ENCODE results near the gene DPF3. TPM values are rescaled to one million over a fixed set of nuclear protein-coding genes. Genes with fewer than 3 reads are reported as not detected.
"Not testable (repeated sequence)": the region's sequence is repeated elsewhere in the genome, so short reads cannot be mapped to it uniquely, and the experiment has no call there.

The DPF3 gene
- total RNA-seq, 1 donor from 2014 or later: 0.99 TPM

DNA sequence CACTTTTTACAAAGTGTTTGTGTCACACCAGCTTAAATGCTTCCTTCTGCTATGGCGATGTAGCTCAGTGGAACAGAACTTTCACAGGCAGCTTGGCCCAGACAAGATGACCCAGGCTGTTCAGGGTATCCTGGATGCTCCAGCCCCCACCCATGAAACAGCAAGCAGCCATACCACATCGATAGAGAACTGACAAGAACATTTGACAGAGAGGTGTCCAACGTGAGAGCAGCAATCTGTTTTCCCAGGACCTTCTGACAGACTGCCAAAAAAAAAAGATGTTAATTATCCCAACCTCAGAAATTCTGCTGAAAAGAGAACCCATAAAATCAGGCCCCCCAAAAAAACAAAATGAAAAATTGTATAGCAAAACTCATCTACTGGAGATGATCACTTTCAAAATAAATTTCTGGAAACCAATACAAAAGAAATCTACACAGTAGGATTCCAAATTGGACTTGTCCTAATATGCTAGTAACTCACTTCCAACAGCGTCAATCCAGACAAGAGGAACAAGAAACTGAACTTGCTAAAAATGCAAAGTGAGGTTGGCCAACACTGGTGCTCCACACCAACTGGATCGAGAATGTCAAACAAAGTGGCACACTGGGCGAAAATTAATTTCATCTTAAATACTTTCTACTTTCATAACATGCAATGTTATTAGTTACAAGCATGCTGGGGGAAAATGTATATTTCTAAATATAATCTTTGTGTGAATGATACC lies 118.8 kb downstream of the DPF3 start:
- no peak for DNase-seq (ENCODE audit: low read depth in 2 of 2)

DNA sequence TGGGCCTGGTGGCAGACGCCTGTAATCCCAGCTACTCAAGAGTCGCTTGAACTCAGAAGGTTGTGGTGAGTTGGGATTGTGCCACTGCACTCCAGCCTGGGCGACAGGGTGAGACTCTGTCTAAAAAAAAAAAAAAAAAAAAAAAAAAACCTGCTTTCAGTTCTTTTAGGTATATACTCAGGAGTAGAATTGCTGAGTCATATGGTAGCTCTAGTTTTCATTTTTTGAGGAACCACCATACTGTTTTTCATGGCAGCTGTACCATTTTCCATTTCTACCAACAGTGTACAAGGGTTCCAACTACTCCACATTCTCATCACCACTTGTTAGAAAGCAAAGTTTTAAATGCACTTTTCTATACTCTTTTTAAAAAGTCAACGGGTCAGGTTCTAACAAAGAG lies 119.8 kb downstream of the DPF3 start:
- DNase-seq (ENCODE audit: low read depth in 2 of 2): no peak

DNA sequence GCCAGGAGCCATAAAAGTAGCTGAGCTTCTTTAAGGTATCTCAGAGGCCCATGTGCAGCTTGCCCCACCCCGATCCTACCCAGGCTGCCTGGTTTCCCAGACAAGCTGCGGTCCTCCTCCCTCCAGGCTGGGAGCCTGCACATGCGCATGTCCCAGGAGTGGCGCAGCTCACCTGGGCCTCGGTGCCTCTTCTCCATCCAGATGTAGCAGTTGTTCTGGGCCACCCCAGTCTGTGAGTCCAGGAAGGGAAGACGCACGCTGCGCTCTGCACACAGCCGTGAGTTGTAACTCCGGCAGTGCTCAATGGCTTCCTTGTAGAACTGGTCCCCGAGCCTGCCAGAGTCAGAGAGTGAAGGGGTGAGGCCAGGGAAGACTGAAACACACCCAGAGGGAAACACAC lies 122.3 kb downstream of the DPF3 start:
- DNase-seq (ENCODE audit: low read depth in 2 of 2): no peak

DNA sequence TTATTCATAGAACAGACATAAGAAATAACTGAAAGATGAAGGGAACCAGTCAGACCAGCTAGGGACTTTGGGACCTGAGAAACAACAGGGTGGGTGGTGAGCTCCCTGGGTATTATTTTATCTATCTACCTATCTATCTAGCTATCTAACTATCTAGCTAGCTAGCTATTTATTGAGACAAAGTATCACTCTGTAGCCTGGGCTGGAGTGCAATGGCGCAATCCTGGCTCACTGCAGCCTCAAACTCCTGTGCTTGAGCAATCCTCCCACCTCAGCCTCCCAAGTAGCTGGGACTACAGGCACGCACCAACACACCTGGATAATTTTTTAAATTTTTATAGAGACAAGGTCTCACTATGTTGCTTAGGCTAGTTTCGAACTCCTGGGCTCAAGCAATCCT lies 127.6 kb downstream of the DPF3 start:
- no peak for DNase-seq (ENCODE audit: low read depth in 2 of 2)

DNA sequence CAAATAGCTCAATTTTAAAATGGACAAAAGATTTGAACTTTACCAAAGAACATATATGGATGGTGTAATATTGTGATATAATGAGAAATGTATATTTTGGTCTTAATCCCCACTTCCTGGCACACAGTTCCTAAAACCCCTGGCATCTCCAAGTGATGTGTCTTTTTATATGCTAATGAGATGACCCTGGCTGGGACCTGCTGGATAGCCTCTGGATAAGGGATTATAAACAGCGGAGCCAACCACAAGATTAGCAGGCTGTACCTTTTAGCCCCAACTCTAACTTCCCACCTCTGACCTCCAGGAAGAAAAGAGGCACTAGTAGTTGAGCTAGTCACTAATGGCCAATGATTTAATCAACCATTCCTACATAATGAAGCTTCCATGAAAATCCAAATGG lies 130.0 kb downstream of the DPF3 start:
- no peak for DNase-seq (ENCODE audit: low read depth in 2 of 2)

DNA sequence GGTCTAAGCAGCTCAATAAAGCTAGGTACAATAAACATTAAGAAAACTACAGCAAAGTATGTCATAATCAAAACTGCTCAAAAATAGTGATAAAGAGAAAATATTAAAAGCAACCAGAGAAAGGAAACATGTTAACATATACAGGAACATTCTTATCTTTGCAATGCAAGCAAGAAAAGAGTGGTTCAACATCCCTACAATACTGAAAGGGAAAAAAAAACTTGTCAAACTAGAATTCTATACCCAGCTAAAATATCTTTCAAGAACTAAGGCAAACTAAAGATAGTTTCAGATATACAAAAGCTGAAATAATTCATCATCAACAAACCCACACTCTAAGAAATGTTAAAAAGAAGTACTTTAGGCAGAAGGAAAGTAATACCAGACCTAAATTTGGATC lies 134.2 kb downstream of the DPF3 start:
- DNase-seq (ENCODE audit: low read depth in 2 of 2): no peak

DNA sequence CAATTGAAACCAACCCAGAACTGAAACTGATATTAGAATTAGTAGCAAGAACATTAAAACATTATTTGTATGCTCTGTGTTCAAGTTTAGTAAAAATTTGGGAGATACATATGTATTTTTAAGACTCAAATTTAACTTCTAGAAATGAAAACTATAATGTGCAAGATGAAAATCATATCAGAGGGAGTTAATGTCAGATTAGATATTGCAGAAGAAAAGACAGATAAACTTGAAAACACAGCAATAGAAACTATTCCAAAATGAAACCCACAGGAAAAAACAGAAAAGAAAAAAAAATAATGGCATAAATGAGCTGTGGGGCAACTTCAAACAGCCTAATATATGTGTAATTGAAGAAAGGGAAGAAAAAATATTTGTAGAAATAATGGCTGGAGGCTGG lies 134.9 kb downstream of the DPF3 start:
- no peak for DNase-seq (ENCODE audit: low read depth in 2 of 2)

DNA sequence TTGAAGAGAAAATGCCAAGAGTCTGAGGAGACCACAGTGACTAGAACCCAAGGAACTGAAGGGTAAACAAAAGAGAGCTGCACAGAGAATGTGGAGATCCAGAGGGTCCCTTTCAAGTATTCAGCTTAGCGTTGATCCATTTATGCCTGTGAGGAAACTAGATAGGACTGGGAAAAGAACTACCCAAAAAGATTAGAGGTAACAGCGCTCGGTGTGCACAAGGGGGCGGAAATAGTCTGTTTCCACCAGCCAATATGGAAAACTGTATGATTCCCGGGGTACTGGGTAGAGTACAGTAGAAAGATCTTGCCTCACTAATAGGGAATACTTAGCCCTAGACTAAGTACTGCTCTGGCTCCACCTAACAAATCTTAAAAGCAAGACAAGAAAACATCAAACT lies 135.5 kb downstream of the DPF3 start:
- no peak for DNase-seq (ENCODE audit: low read depth in 2 of 2)

DNA sequence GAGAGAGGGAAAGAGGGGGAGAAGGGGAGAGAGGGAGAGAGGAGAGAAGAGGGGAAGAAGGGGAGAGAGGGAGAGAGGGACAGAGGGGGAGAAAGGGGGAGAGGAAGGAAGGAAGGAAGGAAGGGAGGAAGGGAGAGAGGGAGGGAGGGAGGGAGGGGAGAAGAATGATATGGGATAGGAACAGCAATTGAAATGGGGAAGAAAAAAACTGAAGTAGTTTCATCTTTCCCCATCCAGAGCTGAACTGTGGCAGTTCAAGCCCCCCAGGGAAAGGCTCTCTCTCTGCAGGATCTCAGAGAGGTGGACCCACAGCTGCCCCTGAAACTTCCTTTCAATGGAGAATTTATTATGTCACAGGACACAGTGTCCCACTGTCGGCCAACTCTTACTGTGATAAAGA lies 136.9 kb downstream of the DPF3 start:
- DNase-seq (ENCODE audit: low read depth in 2 of 2): no peak

DNA sequence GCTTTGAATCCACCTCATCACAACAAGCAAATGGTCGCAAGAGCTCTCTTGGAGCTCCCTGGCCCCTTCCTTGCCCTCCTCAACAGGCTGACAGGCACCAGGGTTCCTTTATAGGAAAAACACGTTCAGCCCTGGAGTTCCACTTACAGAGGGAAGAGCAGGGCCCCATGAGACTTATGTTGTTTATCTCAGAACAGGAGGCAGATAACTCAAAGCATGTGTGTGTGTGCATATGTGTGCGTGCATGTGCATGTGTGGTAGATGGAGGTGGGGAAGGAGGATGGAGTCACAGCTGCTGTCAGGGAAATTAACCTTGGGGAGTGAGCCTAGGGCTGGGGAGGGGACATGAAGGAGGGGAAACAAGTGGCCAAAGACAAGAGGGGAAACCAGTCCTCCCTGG lies 138.1 kb downstream of the DPF3 start:
- no peak for DNase-seq (ENCODE audit: low read depth in 2 of 2)

DNA sequence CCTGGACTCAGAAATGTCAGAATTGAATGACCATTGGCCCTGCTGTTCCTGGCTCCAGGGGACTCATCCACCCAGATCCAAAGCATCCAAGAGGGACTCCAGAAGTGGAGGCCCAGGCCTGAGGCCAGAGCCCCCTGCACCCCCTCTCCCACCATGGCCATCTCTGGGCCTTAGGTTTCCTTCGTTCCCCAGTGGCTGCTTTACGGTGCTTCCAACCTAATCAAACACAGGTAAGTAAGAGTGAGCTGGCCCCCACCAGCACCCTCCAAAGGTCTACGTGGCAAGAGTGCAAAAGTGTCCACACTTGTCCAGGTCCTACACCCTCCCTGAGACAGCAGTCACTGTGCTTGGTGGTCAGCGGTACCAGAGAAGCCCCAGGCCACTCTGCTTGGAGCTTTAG lies 139.0 kb downstream of the DPF3 start:
- DNase-seq (ENCODE audit: low read depth in 2 of 2): no peak

DNA sequence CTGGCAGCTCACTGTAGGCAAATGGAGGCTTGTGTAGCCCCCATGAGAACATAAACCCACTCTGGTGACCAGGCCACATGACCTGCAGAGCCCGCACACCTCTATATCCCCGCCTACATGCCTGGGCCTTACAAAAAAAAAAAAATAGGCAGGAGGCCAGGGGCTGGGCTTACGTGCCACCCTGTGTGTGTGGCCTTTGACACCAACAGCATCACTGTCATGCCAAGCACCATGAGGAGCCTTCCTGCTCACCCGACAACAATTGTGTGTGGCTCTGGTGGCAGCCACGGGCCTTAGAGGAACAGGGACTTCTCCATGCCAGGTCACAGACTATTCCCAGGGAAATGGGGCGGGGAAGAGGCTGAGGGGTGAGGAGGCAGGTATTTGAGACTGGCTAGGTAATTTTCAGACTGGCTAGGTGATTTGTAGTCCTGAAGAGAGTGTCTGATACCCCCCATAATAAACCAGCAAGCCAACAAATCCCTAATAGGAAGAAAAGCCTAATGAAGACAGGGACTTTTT lies 140.0 kb downstream of the DPF3 start:
- no peak for DNase-seq (ENCODE audit: low read depth in 2 of 2)

DNA sequence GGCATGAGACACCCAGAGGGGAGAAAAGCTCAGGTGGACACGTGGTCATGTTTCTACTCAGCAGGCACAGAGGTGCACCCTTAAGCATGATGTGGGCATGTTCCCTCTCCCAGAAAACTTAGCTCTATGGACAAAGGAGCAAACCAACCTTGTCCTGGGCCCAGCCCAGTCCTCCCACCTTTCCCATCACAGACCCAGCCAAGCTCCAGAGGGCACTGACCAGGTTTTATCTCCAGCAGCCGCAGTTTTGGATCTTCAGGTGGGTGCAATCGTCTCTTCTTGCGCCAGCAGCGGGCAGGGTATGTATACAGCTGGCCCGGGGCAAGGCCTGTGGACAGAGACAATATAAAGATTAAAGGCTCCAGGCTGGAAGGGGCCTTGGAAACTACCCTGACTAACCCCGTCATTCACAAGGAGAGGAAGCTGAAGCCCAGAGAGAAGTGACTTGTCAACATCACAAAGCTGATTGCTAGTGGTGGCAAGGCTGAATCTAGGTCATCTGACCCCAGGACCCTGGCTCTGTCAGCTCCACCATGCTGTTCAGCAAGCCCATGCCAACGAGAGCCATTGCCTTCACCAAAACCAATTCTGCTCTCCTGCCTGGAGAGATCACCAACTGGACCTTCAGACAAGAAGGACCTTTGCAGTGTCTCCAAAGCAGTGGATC lies 140.7 kb downstream of the DPF3 start:
- DNase-seq (ENCODE audit: low read depth in 2 of 2): no peak

DNA sequence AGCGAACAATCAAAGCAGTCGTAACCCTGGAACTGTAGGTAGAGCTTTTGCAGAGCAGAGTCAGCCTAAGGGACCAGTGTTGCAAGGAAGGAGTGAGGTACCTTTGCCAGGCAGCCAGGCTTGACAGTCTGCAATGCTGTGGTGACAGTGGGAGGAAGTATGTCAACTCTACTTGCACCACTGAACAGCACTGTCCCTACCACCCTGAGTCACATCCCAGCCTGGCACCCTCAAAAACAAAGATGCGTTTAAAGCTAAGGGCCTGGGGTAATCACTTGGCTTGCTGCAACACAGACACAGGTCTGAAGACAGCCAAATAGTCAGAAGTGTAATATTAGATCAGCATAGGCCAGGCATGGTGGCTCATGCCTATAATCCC lies 141.9 kb downstream of the DPF3 start:
- no peak for DNase-seq (ENCODE audit: low read depth in 2 of 2)

DNA sequence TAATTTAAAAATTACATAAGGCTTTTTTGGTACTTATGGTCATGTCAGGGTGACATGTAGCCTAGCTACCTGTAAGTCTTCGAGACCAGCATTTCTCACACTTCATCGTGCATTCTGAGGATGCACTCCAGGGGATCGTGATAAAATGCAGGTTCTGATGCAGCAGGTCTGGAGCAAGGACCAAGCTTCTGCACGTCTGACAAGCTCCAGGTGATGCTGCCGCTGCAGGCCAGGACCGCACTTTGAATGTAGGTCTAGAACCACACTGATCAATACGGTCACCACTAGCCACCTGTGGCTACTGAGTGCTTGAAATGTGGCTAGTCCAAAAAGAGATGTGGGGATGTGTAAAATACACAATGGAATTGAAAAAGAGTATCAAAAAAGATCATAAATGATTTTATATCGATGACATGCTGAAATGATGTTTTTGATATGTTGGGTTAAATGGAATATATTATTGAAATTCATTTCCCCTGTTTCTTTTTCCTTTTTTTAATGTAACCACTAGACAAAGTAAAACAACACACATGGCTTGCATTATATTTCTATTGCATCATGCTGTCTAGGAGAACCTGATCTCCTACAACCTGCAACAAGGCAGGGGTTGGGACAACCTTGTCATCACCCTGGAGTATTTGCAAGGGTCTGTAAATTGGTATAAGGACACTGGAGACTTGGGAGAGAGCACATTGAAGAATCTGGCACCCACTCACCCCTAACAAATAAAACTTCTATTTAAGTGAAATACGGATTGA lies 142.4 kb downstream of the DPF3 start:
- no peak for DNase-seq (ENCODE audit: low read depth in 2 of 2)

DNA sequence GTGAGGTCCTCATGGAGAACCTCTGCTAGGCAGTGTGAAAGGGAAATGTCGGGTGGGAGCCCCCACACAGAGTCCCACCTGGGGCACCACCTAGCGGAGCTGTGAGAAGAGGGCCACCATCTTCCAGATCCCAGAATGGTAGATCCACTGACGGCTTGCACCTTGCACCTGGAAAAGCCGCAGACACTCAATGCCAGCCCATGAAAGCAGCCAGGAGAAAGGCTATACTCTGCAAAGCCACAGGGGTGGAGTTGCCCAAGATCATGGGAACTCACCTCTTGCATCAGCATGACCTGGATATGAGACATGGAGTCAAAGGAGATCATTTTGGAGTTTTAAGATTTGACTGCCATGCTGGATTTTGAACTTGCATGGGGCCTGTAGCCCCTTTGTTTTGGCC lies 145.0 kb downstream of the DPF3 start:
- DNase-seq (ENCODE audit: low read depth in 2 of 2): not testable (repeated sequence)

DNA sequence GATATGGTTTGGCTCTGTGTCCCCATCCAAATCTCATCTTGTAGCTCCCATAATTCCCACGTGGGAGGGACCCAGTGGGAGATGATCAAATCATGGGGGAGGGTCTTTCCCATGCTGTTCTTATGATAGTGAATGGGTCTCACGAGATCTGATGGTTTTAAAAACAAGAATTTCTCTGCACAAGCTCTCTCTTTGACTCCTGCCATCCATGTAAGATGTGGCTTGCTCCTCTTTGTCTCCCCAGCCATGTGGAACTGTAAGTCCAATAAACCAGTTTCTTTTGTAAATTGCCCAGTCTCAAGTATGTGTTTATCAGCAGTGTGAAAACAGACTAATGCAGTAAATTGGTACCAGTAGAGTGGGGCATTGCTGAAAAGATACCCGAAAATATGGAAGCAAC lies 146.2 kb downstream of the DPF3 start:
- DNase-seq (ENCODE audit: low read depth in 2 of 2): no peak

DNA sequence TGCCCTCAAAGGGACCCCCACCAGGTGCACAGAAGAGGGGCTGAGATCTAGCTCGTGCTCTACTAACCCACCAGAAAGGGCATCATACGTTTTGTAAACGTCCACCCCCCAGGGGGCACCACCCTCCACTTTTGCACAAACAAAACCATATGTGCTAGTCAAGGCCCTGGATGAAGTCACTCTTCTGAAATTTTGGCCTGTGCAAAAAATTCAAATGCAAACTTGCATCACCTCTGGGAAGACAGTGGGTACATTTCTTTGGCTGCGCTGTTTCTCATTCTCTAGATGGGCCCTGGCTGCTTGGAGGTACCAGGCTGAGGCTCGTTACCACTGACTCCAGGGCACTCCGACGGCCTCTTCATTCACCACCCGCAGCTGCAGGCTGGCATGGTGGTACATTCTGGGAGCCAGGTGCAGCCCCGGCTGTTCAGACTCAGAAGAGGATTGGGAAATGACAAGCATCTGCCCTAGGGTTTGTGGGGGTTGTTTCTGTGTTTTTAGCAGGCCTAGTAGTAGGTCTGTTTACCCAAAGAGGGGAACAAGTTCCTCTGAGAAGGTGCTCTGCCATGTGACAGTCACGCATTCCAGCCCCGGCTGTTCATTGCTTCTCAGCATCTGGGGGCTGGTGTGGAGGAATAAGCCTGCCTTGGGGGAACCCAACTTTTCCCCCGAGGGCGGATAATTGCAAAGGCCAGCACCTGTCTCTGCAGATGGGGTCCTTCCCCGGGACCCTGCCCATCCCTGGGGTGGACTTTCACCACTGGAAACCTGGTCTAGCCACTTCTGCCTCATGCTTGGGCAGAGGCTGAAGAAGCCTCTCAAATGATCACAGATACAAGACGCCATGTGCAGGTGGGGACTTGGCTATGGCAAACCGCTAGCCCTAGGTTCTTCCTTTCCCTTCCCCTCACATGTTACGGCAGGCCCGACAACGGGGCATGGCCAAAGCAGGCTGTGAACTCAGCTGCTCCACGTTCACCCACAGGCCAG lies 147.6 kb downstream of the DPF3 start:
- peak in 1 of 2 donors; percentile 13 for DNase-seq (ENCODE audit: low read depth in 2 of 2)

DNA sequence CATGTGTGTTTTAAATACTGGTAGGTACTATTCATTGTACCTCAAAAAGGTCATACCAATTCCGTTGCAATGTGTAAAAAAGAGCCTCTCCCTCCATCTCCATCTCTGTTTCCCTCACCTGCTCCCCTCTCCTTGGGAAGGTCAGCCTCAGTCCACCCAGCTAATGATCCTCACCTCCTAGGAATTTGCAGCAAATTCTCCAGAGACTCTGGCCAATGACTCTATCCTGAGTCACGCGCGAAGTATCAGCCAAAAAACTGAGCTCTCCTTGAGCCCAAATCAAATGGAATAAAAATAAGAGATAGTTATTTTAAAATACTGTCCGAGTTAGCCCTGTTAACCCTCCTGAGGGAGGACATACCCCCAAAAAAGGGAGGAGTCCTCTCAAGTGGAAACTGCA lies 148.4 kb downstream of the DPF3 start:
- peak in 1 of 2 donors; percentile 59 for DNase-seq (ENCODE audit: low read depth in 2 of 2)

DNA sequence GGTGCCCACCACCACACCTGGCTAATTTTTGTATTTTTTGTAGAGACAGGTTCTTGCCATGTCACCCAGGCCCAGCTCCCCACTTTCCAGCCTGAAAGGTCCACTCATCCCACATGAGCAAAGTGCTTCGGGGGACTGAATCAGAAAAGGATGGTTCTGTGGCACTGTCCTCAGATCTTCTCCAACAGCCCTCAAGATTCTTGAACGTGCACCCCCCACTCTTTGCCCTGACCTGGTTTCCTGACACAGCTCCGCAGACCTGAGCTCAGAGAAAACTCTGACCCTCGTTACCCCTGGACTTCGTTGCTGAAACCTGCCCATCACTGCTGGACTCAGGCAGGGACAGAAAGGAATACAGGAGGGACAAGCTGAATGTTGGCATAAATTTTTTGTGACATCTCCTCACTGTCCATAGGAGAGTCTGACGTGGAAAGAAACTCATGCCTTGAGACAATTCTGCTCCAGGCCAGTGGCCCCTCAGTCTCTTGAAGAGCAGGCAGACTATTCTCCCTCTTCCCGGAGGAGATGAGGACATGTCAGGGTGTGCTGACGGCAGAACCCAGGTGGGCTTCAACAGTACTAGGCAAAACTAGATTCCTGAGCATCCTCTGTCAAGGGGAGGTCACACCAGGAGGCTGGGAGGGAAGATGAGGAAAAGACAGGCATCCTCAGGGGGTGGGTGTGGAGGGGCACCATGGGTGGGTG lies 149.3 kb downstream of the DPF3 start:
- DNase-seq (ENCODE audit: low read depth in 2 of 2): no peak

DNA sequence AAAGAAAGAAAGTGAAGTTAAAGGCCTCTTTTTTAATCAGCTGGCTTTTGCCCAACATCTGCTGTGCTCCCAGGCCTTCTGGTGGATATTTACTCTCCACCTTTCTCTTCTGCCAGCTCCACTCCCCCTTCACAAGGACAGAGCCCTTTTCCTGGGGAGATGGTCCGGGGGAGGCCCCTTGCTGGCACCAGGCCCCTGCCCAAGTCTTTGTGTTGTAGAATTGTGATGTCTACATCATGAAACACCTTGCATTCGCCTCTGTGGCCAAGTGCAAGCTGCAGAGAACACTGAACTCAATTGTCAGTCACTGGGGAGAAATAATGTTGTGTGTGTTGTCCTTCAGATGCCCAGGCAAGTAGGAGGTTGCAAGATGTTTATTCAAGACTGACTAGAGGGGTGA lies 150.3 kb downstream of the DPF3 start:
- no peak for DNase-seq (ENCODE audit: low read depth in 2 of 2)

All from lung microvascular endothelial cell (primary cell).